Neutrophil (primary cell): ENCODE results near the gene BANF2.
"Not testable (repeated sequence)": the region's sequence is repeated elsewhere in the genome, so short reads cannot be mapped to it uniquely, and the experiment has no call there.

Experiments
- H3K27ac ChIP-seq: fragments of 200-600 bp; sonication (generic); 2 replicates; pipeline ENCODE4 v1.5.1; 2016; ENCODE audit warnings: mild to moderate bottlenecking, moderate library complexity
- H3K27me3 ChIP-seq: fragments of 200-600 bp; sonication (generic); 2 replicates; pipeline ENCODE4 v1.6.0; 2016; ENCODE audit warnings: mild to moderate bottlenecking
- H3K36me3 ChIP-seq: fragments of 200-600 bp; sonication (generic); 2 replicates; pipeline ENCODE4 v1.5.1; 2017
- H3K4me1 ChIP-seq, 2 experiments: fragments of 200-600 bp in 1 of 2; sonication (generic) in 1 of 2; 1 replicate in 1 of 2; 2 replicates in 1 of 2; pipeline versions ENCODE4 v1.5.1 to v1.6.1; 2013 to 2016; ENCODE audit warnings: low read depth in 1 of 2, low read length in 1 of 2, mild to moderate bottlenecking in 1 of 2, moderate library complexity in 1 of 2; ENCODE audit not compliant: control insufficient read depth in 1 of 2, insufficient read depth in 1 of 2
- H3K4me3 ChIP-seq, 2 experiments: fragments of 200-600 bp in 1 of 2; sonication (generic) in 1 of 2; 1 replicate in 1 of 2; 2 replicates in 1 of 2; pipeline ENCODE4 v1.5.1; 2013 to 2016; ENCODE audit warnings: low read depth in 1 of 2, low read length in 1 of 2, mild to moderate bottlenecking in 1 of 2, moderate library complexity in 1 of 2
- H3K9me3 ChIP-seq: fragments of 200-600 bp; sonication (generic); 2 replicates; pipeline ENCODE4 v1.5.1; 2016
- TF ChIP-seq, protein P1 (sequence below): fragments of 200-600 bp; sonication (generic); IDR thresholded peaks from 2 replicates; pipeline ENCODE4 v1.5.1; 2016; ENCODE audit warnings: antibody characterized with exemption

BANF2 gene

DNA sequence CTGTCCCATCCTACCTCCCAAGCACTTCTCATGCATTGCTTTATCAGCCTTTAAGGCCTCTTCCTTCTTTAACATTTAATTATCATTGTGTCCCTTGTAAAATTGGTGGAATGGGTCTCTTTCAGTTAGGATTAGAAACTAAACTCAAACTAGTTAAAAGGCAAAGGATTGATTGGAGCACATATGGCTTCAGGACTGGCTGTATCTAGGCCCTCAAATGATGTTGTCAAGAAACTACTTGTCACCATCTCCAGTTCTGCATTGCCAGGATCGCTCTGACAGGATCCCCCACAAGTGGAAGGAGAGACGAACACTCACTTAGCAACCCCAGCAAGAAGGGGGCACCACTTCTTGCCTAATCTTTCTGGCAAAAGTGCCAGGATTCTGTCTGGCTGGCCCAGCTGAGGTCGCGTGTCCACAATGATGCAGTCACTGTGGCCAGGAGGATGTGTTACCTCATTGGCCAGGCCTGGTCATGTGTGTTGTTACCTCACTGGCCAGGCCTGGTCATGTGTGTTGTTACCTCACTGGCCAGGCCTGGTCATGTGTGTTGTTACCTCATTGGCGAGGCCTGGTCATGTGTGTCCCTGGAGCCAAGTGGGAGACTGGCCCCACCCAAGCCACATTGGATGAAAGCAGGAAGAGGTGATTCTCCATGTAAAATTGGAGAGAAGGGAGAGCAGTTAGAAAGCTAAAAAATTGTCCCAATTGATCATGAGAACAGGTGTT lies 5.0 kb downstream of the BANF2 start:
- no peak overlapping the region for H3K27ac ChIP-seq
- no peaks in the 10 kb centered on the region for H3K9me3 ChIP-seq
- no peaks in the 10 kb centered on the region for H3K27me3 ChIP-seq
- no peaks in the 10 kb centered on the region for H3K36me3 ChIP-seq
- TF ChIP-seq, protein P1, sequence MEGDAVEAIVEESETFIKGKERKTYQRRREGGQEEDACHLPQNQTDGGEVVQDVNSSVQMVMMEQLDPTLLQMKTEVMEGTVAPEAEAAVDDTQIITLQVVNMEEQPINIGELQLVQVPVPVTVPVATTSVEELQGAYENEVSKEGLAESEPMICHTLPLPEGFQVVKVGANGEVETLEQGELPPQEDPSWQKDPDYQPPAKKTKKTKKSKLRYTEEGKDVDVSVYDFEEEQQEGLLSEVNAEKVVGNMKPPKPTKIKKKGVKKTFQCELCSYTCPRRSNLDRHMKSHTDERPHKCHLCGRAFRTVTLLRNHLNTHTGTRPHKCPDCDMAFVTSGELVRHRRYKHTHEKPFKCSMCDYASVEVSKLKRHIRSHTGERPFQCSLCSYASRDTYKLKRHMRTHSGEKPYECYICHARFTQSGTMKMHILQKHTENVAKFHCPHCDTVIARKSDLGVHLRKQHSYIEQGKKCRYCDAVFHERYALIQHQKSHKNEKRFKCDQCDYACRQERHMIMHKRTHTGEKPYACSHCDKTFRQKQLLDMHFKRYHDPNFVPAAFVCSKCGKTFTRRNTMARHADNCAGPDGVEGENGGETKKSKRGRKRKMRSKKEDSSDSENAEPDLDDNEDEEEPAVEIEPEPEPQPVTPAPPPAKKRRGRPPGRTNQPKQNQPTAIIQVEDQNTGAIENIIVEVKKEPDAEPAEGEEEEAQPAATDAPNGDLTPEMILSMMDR, result no peak
- H3K4me3 ChIP-seq, result no peak overlapping the region
- no peaks in the 10 kb centered on the region for H3K4me1 ChIP-seq

DNA sequence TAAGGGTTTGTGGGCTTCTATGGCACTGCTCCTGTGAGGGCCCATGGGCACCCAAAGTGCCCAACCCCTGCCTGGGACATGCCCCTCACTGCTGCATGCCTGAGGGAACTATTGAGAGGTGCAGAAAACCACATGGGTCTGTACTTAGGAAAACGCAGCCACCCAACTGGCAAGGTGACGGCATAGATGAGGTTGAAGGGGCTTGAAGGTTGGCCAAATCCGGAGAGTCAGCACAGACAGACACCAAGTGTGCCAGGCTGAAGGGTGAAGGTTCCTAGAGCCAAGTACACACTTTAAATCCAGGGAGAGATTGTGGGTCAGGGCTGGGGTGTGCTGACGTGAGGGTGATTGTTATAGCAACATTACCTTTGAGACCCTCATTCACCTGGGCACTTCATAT lies 6.2 kb downstream of the BANF2 start:
- no peaks in the 10 kb centered on the region for H3K4me1 ChIP-seq
- H3K36me3 ChIP-seq, result no peaks in the 10 kb centered on the region
- TF ChIP-seq, protein P1, result no peak
- H3K27me3 ChIP-seq, result no peaks in the 10 kb centered on the region
- no peaks in the 10 kb centered on the region for H3K9me3 ChIP-seq
- no peak overlapping the region for H3K4me3 ChIP-seq
- no peak overlapping the region for H3K27ac ChIP-seq

DNA sequence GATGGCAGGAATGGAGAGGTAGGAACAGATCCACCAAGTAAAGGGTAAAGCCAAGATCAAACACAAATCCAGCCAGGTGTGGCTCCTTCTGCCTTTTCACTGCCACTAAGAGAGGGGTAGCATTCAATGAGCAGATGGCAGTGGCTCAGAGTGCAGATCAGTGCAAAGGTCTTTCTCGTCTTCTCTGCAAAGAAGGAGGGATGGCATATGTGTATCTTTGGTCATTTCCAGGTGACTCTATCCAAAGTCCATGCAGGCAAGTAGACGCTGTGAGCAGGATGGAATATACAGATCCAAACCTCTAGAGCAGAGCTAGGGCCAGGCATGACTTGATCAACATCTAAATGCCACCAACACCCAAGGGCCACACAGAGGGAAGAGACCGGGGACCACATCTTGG lies 6.9 kb downstream of the BANF2 start:
- Histone ChIP-seq H3K27ac (no peak overlapping the region), H3K4me3 (no peak overlapping the region), H3K36me3 (no peaks in the 10 kb centered on the region), H3K27me3 (no peaks in the 10 kb centered on the region), H3K9me3 (no peaks in the 10 kb centered on the region), H3K4me1 (no peaks in the 10 kb centered on the region)
- TF ChIP-seq, protein P1, result no peak

DNA sequence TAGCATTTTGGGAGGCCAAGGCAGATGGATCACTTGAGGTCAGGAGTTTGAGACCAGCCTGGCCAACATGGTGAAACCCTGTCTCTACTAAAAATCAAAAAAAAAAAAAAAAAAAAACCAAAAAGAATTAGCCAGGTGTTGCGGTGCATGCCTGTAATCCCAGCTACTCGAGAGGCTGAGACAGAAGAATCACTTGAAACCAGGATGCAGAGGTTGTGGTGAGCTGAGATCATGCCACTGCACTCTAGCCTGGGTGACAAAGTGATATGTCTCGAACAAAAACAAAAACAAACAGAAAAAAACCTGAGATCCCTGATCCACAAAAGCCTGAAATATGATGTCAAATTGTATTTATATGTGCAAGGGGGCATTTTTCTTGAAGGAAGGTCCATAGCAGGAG lies 8.2 kb downstream of the BANF2 start:
- not testable (repeated sequence) for H3K4me3 ChIP-seq, H3K27ac ChIP-seq, H3K9me3 ChIP-seq, H3K4me1 ChIP-seq, H3K27me3 ChIP-seq, H3K36me3 ChIP-seq

DNA sequence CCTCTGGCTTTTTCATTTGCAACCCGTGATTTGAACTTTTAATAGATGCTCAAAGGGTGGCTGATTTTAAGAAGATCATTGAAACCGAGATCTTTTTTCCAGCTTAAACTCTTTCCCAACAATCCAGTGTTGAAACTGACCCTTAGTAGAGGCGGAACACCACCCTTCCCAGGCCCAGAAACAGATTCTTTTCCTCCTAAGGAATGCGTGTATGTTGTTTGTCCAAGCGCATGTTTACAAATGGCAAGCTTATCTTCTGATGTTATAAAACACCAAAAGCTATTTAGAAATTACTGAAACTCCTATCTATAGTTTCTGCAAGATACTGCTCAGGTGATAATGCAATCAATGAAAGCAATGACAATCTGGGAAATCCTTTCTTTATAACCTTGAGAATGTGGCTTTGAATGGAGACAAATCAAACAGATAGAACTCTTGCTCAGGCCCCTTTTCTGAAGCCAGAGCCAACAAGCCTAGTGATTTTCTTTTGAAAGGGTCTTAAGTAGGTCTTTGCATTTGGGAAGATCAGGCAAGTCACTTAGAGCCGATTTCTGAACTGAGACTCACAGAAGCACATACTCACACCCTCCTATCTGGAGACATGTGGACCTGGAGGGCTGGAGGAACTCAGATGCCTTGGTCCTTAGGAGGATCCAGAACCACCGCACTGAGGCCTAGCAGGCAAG lies 9.1 kb downstream of the BANF2 start:
- no peaks in the 10 kb centered on the region for H3K27me3 ChIP-seq
- TF ChIP-seq, protein P1, result no peak
- no peaks in the 10 kb centered on the region for H3K9me3 ChIP-seq
- no peaks in the 10 kb centered on the region for H3K36me3 ChIP-seq
- H3K4me3 ChIP-seq, result no peak overlapping the region
- no peaks in the 10 kb centered on the region for H3K4me1 ChIP-seq
- H3K27ac ChIP-seq, result no peak overlapping the region
